AML-193 (cell line): ENCODE measurements around the gene FARS2.
"Not testable (repeated sequence)": the region's sequence is repeated elsewhere in the genome, so short reads cannot be mapped to it uniquely, and the experiment has no call there.

Source experiments
- DNase-seq, 2 experiments: peaks; one replicate each; lab custom pipeline; 2025; lab: John Stamatoyannopoulos, UW

FARS2 gene

GRCh38 chr6:5786969-5787720 lies 525.8 kb downstream of the FARS2 start:
- DNase-seq: no peak

- not testable (repeated sequence) for DNase-seq
Observed at GRCh38 chr6:5789426-5789825, 528.1 kb downstream of the FARS2 start.

- DNase-seq: not testable (repeated sequence)
Observed at GRCh38 chr6:5796555-5796954, 535.2 kb downstream of the FARS2 start.

DNA sequence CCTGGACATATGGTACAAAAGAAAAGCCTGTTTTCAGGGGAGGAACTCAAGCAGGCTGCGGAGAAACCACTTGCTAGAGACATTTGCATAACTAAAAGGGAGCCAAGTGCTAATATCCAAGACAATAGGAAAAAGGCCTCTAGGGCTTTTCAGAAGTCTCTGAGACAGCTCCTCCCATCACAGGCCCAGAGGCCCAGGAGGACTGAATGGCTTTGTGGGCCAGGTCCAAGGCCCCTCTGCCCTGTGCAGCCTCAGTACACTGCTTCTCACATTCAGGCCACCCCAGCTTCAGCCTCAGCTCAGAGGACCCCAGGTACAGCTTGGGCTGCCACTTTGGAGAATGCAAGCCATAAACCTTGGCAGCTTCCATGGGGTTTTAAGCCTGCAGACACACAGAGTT lies 545.1 kb downstream of the FARS2 start:
- DNase-seq: not testable (repeated sequence)

DNA sequence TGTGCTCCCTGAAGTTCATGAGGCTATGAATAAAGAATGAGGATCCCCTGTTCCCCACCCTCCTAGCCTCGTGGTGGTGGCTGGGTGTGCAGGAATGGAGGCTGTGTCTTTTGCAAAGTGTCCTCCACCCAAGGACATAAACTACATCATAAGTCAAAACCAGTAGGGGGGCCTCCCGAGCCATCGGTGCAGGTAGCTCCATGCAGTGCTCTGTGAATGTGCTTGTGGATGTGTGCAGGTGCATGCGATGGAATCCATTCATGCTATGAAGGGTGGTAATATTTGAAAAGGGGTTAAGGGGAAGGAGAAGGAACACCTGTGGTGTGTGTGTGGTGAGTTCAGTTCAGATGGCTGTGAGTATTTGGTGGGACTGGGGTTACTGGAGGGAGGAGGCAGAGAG lies 548.1 kb downstream of the FARS2 start:
- no peak for DNase-seq

DNA sequence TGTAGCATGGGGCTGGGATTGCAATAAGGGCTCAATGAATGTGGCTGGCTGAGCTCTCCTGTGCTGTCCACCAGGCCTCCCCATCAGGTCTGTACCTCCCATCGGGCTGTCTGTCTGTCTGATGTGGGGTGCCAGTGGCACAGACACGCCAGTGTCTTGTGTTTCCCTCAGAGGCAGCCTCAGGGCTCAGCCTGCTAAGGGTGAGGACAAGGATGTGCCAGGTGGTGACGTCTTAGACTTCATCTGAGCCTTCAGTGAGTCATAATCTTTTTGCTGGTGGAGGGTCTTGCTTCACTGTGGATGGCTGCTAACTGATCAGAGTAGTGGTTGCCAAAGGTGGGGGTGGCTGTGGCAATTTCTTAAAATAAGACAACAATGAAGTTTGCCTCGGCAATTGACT lies 550.7 kb downstream of the FARS2 start:
- DNase-seq: no peak

GRCh38 chr6:5813625-5814027 lies 552.3 kb downstream of the FARS2 start:
- no peak for DNase-seq

- DNase-seq: no peak
Observed at GRCh38 chr6:5814116-5814515, 552.8 kb downstream of the FARS2 start.

DNA sequence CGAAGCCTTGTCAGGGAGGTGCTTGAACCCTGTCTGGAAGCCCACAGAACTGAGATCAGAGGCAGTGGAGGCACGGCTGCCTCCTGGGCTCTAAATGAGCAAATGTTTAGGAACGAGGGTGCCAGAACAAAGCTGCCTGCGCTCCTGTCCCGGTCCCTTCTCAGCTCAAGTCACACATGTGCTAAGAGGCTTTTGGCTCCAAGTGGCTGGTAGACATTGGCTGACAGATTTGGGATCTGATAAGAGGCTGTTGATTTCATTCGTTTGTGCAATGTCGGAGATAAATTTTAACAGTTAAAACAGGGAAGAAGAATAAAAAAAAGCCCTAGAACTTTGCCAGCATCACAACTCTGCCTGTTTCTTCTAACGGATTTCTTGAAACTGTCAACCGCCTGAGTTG lies 553.6 kb downstream of the FARS2 start:
- no peak for DNase-seq

DNA sequence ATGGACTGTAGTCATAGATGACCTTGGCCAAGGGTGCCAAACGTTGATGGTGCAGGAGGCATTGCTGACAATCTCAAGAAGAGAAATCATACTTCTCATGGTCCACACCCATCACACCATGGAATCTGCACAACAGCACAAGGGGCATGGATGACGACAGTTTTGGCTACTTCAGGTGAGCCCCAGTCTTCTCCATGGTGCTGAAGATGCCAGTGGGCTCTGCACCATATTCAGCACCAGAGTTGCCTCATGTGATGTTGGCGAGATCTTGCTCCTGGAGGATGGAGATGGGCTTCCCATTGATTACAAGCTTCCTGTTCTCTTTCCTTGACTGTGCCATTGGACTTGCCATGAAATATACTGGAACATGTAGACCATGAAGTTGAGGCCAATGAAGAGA lies 556.6 kb downstream of the FARS2 start:
- DNase-seq: no peak

GRCh38 chr6:5818959-5819358 lies 557.6 kb downstream of the FARS2 start:
- DNase-seq: no peak
